ENCODE results near the gene TBC1D7.

DNA sequence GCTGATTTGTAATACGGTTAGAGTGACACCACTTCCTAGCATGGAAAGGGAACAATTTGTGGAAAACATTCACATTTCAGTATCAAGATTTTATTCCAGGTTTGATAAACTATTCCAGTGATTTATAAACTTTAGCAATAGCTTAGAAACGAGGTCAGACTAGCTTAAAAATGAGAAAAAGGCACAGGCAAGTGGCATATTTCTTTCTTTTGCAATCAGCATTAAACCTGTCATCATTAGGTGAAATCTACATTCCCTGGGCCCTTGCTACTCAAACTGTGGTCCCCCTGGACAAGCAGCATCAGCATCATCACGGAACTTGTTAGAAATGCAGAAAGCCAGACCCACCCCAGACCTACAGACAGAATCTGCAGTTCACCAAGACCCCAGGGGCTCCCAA, 29.9 kb downstream of the TBC1D7 start:
- TF ChIP-seq POLR2AphosphoS5 (IDR thresholded peaks at IDR 0.05; ENCODE audit: low read depth, low read length) (no peak), POLR2A (IDR thresholded peaks at IDR 0.05; ENCODE audit: borderline replicate concordance, extremely low read depth, insufficient read depth, insufficient read length) (no peak), RAD21 (IDR thresholded peaks at IDR 0.05; ENCODE audit: low read depth) (no peak), SIN3A (IDR thresholded peaks at IDR 0.05; ENCODE audit: low read depth) (no peak)
- TF ChIP-seq, protein P1, sequence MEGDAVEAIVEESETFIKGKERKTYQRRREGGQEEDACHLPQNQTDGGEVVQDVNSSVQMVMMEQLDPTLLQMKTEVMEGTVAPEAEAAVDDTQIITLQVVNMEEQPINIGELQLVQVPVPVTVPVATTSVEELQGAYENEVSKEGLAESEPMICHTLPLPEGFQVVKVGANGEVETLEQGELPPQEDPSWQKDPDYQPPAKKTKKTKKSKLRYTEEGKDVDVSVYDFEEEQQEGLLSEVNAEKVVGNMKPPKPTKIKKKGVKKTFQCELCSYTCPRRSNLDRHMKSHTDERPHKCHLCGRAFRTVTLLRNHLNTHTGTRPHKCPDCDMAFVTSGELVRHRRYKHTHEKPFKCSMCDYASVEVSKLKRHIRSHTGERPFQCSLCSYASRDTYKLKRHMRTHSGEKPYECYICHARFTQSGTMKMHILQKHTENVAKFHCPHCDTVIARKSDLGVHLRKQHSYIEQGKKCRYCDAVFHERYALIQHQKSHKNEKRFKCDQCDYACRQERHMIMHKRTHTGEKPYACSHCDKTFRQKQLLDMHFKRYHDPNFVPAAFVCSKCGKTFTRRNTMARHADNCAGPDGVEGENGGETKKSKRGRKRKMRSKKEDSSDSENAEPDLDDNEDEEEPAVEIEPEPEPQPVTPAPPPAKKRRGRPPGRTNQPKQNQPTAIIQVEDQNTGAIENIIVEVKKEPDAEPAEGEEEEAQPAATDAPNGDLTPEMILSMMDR (IDR thresholded peaks at IDR 0.05 in 2 of 3, conservative IDR thresholded peaks at IDR 0.05 in 1 of 3; ENCODE audit: borderline replicate concordance in 1 of 3, insufficient read depth in 1 of 3, low read depth in 2 of 3, low read length in 2 of 3): no peak
- TF ChIP-seq, protein P2, sequence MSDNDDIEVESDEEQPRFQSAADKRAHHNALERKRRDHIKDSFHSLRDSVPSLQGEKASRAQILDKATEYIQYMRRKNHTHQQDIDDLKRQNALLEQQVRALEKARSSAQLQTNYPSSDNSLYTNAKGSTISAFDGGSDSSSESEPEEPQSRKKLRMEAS (IDR thresholded peaks at IDR 0.05): no peak

All from HCT116 (cell line).